GM18505 (cell line): ENCODE results near the gene APPBP2.
"Not testable (repeated sequence)": the region's sequence is repeated elsewhere in the genome, so short reads cannot be mapped to it uniquely, and the experiment has no call there.

Source experiments
- ATAC-seq: cut with Tn5 transposase; IDR thresholded peaks from one replicate; pipeline ENCODE4 v1.9.1; 2021; ENCODE audit not compliant: unreplicated experiment
- POLR2A ChIP-seq: IDR thresholded peaks from 4 replicates; pipeline ENCODE4 v1.6.1; 2011; ENCODE audit warnings: borderline replicate concordance; ENCODE audit not compliant: insufficient read depth, insufficient read length; ENCODE audit errors: extremely low read depth

Gene APPBP2

DNA sequence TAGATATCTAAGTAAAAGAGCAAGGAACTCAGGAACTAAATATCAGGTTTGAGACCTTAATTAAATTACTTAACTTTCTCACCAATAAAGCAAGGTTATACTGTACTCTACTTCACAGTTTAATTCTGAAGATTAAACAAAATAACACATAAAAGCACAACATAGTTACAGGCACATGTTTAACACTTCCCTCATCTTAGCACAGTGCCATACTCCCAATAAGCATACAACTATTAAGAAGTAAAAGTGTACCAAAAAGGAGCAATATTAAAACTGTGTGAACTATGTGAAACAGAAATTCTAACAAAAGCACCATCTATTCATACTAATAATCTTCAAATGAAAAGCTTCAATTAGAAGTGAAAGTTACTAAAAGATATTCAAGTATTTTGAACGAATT, 2.2 kb downstream of the APPBP2 start:
- TF ChIP-seq POLR2A = no peak
- ATAC-seq = no peak

DNA sequence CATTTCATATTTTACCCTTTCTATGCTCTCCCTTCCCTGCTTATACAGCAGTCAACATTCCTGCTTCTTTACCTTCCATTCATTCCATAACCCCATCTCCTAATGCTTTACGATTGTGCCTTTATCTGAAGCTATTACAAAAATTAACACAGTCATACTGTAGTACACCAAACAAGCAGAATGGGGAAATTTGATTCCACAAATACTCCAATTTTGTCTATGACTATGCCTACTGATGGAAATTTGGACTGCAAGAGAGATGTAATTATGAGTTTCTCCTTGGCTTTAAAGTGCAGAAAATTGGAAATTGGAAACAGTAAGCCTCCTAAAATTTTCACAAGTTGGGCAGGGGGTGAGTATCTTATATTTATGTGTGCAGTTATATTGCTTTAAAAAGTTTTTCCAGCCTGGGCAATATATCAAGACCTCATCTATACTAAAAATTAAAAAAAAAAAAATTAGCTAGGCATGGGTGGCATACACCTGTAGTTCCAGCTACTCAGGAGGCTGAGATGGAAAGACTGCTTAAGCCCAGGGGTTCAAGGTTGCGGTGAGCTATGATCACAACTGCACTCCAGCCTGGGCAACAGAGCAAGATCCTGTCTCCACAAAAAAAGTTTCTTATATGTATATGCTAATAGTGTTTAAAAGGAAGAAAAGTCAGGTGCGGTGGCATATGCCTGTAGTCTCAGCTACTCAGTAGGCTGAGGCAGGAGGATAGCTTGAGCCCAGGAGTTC, 3.0 kb downstream of the APPBP2 start:
- TF ChIP-seq POLR2A = no peak
- ATAC-seq = no peak

DNA sequence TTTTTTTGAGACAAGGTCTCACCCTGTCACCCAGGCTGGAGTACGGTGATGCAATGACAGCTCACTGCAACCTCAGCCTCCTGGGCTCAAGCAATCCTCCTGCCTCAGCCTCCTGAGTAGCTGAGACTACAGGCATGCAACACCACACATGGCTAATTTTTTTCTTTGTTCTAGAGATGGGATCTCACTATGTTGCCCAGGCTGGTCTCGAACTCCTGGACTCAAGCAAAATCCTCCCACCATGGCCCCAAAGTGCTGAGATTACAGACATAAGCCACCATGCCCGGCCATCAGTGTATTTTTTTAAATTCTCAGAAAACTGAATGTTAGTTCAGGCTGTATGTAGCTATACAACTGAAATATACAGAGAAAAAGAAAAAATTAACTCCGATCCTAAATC, 6.2 kb downstream of the APPBP2 start:
- no peak for ATAC-seq
- TF ChIP-seq POLR2A = no peak

DNA sequence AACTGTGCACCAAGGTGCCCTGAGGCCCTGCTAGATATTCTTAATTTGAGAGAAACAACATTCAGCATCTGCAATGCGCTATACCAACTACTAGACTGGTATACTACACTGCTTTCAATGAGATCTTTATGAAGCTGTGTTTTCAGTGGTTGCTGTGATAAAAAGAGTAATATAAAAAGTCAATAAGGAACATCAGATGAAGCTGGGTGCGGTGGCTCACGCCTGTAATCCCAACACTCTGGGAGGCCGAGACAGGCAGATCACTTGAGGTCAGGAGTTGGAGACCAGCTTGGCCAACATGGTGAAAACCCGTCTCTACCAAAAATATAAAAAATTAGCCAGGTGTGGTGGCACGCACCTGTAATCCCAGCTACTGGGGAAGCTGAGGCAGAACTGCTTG, 10.4 kb downstream of the APPBP2 start:
- not testable (repeated sequence) for ATAC-seq

DNA sequence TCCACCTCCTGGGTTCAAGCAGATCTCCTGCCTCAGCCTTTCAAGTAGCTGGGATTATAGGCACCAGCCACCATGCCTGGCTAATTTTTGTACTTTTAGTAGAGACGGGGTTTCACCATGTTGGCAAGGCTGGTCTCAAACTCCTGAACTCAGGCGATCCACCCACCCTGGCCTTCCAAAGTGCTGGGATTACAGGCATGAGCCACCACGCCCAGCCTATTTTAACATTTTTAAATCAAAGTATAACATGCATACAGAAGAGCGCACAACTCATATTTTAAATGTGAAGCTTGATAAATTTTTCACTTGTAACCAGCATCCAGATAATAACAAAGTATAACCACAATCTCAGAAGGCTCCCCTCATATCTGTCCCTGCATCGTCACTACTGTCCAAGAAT, 10.8 kb downstream of the APPBP2 start:
- not testable (repeated sequence) for ATAC-seq

DNA sequence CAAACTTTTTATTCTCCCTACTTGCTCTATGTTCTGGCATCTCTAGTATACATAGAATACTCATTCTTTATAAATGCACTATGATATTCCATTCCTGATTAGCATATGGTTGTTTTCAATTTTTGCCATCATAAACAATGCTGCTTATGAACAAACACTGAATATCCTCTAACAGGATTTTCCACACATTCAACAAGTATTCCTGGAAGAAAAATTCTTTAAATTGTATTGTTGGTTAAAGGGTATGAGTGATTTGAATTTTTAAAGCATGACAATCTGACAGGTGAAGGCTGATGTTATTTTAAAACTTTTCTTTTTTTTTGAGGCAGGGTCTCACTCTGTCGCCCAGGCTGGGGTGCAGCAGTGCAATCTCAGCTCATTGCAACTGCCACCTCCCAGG, 11.5 kb downstream of the APPBP2 start:
- no peak for ATAC-seq
- no peak for TF ChIP-seq POLR2A

DNA sequence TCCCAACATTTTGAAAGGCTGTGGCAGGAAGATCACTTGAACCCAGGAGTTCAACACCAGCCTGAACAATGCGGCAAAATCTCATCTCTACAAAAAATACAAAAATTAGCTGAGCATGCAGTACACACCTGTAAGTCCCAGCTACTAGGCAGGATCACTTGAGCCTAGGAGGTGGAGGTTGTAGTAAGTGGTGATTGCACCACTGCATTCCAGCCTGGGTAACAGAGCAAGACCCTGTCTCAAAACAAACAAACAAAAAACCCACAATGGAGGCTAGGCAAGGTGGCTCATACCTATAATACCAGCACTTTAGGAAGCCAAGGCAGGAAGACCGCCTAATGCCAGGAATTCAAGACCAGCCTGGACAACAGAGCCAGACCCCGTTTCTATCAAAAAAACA, 12.0 kb downstream of the APPBP2 start:
- ATAC-seq = no peak
- TF ChIP-seq POLR2A = no peak

DNA sequence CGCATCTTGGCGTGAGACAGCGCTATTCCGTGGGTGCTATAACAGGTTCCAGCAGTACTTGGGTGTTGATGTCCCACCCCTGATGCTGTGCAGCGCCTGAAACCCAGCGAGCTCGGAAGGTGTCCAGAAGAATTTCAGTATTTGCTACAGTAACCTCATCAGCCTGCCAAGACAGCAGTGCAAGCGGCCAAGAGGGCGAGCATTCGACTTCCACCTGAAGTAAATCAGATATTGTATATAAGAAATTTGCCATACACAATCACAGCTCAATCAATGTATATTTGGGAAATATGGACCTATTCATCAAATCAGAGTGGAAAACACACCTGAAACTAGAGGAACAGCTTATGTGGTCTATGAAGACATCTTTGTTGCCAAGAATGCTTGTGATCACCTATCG, 13.0 kb downstream of the APPBP2 start:
- no peak for ATAC-seq
- no peak for TF ChIP-seq POLR2A

DNA sequence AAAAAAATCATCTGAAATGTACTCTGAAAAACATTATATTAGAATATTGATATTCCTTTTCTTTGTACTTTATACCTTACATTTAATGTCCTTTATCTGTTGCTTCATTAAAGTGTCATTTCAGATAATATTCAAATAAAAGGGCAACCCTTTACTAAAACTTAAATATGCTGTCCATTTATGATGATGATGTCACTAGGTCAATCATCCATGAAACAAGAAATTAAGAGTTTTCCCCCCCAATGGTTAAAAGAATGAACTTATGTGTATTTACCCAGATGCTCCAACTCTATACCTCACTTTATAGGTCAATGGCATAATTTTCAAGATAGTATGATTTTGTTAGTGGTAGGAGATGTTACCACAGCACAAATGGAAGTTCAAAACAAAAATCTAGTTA, 15.3 kb downstream of the APPBP2 start:
- ATAC-seq = no peak
- TF ChIP-seq POLR2A = no peak

DNA sequence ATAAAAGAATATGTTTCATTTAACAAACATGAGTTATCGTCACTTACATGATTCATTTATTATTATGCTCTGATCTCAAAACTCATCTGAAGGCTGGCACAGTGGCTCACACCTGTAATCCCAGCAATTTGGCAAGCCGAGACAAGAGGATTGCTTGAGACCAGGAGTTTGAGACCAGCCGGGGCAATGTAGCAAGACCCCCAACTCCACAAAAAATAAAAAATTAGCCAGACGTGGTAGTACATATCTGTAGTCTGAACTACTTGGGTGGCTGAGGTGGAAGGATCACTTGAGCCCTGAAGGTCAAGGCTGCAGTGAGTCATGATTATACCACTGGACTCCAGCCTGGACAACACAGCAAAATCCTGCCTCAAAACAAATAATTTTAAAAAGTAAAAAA, 16.0 kb downstream of the APPBP2 start:
- no peak for TF ChIP-seq POLR2A

DNA sequence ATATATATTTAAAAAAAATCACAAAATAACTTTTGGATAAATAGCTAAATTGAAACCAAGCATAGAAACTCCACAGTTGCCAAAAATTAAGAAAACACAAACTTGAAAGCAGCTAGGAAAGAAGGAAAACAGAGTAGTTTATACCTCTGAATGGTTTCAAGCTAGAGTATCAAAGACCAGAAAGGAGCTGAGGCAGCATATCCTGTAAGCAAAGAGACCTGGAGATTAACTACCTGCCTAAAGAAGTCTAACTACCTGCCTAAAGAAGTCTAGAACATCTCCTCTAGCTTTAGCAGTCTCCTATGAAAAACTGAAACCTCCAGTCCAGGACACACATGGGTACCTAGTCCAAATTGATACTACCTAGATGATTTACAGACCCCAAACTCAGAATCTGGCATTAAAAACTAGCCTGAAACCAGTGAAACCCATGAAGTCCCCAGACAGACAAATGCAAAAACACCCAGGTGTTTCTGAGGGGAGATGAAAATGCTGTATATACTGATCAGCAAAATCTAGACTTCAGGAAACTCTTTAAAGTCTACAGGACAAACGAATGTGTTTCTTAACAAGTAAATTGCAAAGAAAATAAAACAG, 17.6 kb downstream of the APPBP2 start:
- no peak for TF ChIP-seq POLR2A
- no peak for ATAC-seq

More for the DNA sequence above, 16.0 kb downstream of the APPBP2 start:
- no peak for ATAC-seq

DNA sequence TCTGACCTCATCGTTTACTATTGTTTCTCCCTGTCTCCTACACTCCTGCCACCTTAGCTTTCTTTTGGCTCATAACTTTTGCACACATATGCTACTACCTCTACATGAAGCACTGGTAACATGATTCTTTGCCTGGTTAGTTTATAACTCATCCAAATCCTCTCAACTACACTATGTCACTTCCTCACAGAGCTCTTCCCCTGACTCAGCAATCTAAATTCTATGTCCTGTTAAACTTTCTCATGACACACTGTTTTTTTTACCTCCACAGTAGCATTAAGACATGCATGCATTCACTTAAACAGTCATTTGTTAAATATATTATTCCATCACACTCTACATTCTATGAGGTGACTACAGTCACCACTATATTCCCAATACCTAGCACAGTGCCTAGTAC, 19.7 kb downstream of the APPBP2 start:
- TF ChIP-seq POLR2A = no peak
- no peak for ATAC-seq

DNA sequence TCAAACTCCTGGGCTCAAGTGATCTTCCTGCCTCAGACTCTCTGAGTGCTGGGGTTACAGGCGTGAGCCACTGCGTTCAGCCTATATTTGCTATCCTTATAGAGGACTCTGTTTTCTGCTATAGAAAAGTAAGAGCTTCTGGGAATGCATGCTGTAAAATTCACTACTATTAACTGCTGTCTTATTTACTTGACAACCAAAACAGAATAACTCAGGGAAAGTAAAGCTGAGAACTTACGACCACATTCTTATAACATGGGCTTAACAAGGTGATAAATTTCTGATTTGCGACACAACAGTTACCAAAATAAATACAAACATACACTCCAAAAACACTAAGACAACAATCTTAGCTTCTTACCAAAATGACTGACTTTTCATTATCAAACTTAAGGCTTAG, 23.9 kb downstream of the APPBP2 start:
- ATAC-seq = no peak
- TF ChIP-seq POLR2A = no peak

DNA sequence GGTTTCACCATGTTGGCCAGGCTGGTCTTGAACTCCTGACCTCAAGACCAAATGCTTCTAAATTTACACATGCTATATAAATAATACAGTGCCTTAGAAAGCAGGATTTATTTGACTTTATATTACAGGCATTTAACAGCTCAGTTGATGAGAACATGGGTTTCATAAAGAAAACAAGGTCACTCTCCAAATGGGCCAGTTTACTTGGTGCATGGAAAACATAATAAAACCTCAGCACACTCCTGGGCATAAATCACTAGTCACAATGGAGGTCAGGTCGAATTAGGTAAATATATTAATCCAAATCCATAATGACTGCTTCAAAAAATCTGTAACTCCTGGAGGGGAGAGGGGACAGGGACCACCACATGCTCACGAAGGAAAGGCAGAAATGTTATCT, 24.5 kb downstream of the APPBP2 start:
- no peak for ATAC-seq
- no peak for TF ChIP-seq POLR2A

DNA sequence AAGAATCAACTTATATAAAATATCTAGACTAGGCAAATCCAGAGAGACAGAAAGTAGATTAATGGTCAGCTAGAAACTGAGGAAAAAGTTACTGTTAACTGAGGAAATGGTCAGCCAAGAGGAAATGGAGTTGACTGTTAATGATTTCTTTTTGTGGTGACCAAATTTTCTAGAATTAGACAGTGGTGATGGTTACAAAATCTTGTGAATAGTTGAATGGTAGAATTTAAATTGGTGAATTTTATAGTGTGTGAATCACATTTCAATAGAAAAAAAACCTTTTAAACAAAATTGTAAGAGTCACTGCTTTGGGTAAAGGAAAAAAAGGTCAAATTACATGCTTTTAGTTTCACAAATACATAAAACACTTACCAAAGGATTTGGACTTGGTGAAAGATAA, 30.0 kb downstream of the APPBP2 start:
- no peak for ATAC-seq
- TF ChIP-seq POLR2A = no peak

DNA sequence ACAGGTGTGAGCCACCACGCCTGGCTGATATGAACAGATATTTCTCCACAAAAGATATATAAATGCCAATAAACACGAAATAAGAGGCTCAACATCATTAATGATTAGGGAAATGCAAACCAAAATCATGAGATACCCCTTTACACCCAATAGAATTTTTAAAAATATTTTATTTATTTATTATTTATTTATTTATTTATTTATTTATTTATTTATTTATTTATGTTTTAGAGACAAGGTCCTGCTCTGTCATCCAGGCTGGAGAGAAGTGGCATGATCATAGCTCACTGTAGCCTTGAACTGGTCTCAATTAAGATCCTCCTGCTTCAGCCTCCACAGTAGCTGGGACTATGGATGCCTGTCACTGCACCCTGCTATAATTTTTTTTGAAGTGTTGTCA, 30.8 kb downstream of the APPBP2 start:
- no peak for TF ChIP-seq POLR2A
- no peak for ATAC-seq

DNA sequence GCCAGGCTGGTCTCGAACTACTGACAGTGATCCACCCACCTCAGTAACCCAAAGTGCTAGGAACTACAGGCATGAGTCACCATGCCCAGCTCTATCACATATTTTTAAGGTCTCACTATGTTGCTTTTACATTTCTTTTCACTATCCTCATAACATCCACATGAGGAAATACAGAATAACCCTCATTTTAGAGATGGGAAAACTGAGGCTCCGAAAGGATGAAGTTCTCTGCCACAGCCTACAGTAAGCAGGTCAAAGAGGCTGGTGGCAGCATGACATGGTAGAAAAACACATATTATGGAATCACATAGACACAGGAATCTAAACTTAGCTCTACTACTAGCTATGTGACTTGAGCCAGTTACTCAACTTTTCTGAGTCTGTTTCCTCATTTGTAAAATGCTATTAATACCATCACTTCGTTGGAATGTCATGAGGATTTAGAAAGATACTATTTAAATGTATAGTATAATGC, 32.2 kb downstream of the APPBP2 start:
- TF ChIP-seq POLR2A = no peak
- no peak for ATAC-seq
